NCI-H1105 treated with DMSO at 0.1 percent for 48 hours (cell line): ENCODE measurements around the gene SNORC.
"Not testable (repeated sequence)": the region's sequence is repeated elsewhere in the genome, so short reads cannot be mapped to it uniquely, and the experiment has no call there.

Experiments
- DNase-seq: peaks from one replicate; lab custom pipeline; 2025; lab: John Stamatoyannopoulos, UW

Gene SNORC

GRCh38 chr2:232896720-232897597 lies 26.9 kb downstream of the SNORC start:
- DNase-seq, result no peak

- no peak for DNase-seq
Measured at GRCh38 chr2:232897598-232898408, 27.7 kb downstream of the SNORC start.

- DNase-seq, result no peak
Measured at GRCh38 chr2:232898592-232899543, 28.8 kb downstream of the SNORC start.

- no peak for DNase-seq
Measured at GRCh38 chr2:232900811-232901735, 31.0 kb downstream of the SNORC start.

DNA sequence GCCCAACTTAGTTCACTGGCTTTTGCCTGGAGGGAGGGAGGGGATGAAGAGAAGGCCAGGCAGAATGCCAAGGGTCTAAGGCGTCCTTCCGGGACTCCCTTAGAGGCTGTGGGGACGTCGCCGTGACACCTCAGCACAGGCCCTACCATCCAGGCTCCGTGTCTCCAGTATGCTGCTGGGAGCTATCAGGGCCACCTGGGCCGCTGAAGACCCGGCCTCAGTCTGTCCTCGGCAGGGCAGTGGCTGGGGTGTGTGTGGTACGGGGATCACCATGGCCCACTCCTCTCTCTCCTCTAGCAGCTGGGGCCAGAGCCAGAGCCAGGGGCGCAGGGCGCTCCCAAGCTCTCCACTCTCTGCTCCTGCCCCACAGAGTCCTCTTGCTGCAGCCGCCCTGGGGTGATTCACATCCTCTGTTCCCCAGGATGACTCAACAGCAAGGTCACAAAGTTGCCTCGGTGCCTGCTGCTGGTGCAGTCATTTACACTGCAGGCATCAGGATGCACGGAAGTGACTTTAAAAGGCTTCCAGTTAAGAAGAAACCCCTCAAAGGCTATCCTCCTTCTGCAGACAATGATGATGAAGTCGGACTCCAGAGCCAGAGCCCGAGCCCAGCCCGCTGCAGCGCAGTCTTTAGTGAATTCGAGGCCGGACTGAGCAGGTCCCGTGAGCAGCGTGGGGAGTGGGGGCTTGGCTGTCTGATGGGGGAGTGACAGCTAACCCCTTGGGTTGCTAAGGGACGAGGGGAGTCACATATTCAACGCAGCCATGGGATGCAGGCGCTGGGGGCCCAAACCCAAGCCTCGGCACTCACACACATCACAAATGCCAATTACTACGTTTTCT lies 31.9 kb downstream of the SNORC start:
- DNase-seq, result no peak

GRCh38 chr2:232903989-232904388 lies 33.9 kb downstream of the SNORC start:
- DNase-seq, result no peak

- DNase-seq, result not testable (repeated sequence)
Measured at GRCh38 chr2:232906867-232907717, 37.0 kb downstream of the SNORC start.

GRCh38 chr2:232907718-232908085 lies 37.6 kb downstream of the SNORC start:
- DNase-seq, result not testable (repeated sequence)

GRCh38 chr2:232908695-232909094 lies 38.6 kb downstream of the SNORC start:
- no peak for DNase-seq

DNA sequence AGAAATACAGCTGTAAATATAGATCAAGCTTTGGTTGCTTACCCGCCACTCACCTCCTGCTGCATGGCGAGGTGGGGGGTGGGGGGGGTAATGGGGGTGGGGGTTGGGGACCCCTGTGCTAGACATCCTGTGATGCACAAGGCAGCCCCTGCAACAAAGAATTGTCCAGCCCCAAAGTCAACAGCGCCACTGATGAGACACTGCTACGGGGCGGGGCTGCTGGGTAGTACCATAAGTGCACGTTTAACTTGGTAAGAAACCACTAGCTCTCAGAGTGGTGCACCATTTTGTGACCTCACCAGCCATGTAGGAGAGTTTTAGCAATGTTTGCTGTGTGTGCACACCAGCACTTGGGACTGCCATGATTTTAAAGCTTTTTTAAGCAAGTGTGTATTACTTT lies 40.3 kb downstream of the SNORC start:
- DNase-seq, result no peak

DNA sequence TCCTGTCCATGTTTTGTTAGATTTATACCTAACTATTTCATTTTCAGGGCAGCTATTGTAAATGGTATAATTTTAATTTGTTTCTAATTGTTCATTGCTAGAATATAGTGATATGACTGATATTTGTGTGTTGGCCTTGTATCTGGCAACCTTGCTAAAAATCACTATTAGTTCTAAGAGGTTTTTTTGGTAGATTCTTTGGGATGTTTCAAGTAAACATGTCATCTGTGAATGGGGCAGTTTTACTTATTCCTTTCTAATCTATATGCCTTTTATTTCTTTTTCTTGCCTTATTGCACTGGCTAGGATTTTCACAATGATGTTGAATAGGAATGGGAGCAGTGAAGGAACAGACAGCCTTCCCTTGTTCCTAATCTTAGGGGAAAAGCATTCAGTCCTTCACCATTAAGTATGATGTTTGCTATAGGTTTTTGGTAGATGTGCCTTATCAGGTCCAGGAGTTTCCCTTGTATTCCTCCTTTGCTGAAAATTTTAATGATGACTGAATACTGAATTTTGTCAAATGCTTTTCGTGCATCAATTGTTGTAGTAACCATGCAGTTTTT lies 41.7 kb downstream of the SNORC start:
- DNase-seq, result no peak

DNA sequence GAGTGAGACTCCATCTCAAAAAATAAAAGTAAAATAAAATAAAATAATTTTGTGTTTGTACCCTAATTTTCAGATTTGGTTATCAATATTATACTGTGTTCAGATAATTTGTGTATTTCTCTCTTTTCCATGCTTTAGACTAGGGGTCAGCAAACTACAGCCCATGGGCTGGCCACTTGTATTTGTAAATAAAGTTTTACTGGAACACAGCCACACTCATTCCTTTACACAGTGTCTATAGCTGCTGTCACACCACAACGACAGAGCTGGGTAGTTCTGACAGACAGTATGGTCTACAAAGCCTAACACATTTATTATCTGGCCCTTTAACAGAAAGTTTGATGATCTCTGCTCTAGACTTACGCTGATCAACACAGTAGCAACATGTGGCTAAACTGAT lies 43.8 kb downstream of the SNORC start:
- DNase-seq, result no peak

- DNase-seq, result no peak
Measured at GRCh38 chr2:232919141-232919540, 49.1 kb downstream of the SNORC start.

DNA sequence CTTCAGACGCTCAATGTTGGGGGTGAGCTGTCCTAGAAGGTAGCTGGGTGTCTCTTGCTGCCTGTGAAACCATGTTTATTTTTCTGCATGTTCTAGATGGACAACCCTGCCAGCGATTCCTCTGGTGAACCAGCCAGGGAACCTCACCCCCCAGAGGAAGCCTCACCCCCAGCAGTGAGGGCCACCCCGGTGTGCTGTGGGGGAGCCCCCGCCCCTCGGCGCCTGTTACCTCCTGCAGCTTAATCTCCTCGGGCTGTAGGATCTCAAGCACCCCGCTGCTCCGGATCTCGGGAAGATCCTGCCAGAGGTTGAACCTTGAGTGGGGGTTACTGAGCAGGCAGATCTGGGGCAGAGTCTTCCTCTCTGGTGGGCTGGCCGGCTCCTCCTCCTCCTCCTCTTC lies 50.0 kb downstream of the SNORC start:
- no peak for DNase-seq

DNA sequence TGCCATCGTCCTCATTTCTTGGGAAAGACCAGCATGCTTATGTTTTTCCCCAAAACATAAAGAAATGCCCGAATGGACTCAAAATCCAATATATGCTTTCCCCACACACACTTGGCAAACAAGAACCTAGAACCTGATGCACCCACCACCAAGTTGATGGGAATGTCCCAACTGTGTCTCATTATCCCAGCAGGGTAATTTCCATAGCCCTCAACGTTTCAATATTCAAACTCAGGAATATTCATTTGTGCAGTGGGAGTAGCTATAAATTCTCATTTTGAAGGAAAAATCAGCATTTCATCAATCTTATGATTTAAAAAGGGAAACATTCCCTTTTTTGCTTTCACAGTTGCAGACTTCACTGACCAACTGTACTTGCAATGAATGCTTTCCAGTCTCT lies 50.7 kb downstream of the SNORC start:
- DNase-seq, result no peak

DNA sequence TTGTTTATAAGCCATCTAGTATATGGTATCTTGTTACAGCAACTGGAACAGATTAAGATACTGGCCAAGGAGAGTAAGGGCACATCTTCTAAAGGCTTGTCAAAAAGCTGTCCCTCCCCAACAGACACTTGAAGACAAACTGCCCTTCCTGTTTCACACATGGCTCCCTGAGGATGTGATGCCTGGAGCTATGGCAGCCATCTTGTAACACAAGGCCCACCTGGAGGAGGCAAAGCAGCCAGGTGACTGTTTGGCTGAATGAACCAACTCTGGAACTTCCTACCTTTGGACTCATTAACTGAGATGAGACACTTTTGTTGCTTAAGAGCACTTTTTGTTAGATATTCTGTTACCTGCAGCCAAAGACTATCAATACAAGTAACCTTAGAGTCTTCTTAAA lies 54.4 kb downstream of the SNORC start:
- no peak for DNase-seq

DNA sequence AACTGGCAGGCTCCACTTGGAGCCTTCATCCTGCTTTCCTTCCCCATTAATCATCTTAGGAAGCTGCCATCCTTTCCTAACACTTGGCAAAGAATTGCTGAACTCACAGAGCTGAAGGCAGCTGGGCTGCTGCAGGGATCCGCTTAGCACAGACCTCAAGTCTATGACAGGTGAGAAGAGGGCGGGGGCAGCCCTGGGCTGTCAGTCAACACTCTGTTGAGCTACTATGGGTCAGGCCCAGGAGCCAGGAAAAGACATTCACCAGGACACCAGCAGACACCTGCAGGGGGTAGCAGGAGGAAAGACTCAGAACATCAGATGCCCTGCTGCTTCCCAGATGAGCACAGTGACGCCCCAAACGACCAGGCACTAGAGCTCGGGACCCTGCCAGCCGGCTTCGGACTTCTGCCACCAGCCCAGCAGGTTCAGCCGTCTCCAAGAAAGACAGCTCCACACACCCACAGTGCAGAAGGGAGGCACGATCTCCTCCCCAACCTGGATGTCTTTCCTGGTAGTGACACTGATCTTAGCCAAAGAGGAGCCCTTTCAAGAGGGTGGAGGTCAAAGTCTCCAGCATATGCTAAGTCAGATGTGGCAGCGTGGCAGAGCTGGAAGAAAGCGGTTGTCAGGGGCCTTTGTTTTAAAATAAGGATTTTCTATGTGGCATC lies 55.2 kb downstream of the SNORC start:
- DNase-seq, result no peak

- DNase-seq, result no peak
Measured at GRCh38 chr2:232925821-232926156, 55.7 kb downstream of the SNORC start.
